B cell (primary cell): ENCODE measurements around the gene TESK2.

Source experiments
- CTCF ChIP-seq: fragments of 200-600 bp; IDR thresholded peaks from one replicate; pipeline ENCODE4 v1.8.0; 2022; ENCODE audit warnings: antibody characterized with exemption, mild to moderate bottlenecking
- EZH2 ChIP-seq: IDR thresholded peaks from 2 replicates; pipeline ENCODE4 v1.6.1; 2012; ENCODE audit warnings: borderline replicate concordance, low read depth, mild to moderate bottlenecking, moderate library complexity, low read length; ENCODE audit not compliant: insufficient read depth, poor library complexity, severe bottlenecking

GRCh38 chr1:45473302-45473701, 17.7 kb downstream of the TESK2 start:
- TF ChIP-seq CTCF (no peak), EZH2 (no peak)
